ENCODE measurements around the gene CSTPP1. TPM values are rescaled to one million over a fixed set of nuclear protein-coding genes. Genes with fewer than 3 reads are reported as not detected.

The CSTPP1 gene
- total and polyA plus RNA-seq, 2 of the 8 experiments (the other 6 are each of a cell fraction or from before 2014, with no cell fraction given): 24.2 to 28.7 TPM

DNA sequence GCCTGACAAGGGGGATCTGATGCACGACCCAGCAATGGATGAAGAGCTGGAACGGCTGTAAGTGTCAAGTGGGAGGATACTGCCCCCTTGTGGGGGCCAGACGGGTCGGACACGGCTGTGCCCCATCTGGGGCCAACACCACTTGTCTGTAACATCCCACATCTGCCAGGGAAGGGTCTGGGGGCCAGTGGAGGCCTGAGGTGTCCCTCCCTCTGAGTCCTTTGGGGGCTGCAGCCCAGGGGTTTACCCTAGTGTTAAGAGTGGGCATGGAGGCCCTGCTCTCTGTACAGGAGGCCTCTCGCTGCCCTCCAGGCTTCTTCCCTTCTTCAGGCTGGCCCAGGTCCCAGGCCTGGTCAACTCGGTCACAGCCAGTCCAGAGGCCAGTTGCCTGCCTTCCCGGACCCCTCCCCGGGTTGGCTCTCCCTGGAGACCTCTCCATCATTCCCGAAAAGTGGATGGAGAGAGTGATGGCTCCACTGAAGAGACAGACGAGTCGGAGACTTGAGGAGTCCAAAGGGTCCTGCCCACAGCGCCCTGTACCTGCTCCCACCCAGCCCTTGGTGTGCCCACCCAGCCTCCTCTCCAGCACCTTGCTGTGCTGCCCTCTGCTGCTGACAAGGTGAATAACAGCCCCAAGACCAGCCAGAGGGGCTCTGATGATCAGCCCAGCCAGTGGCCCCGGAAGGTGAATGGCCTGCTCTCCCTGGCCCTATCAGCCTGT is 224.7 kb downstream of the CSTPP1 start (continued):
- no peak for TF ChIP-seq MAX (IDR thresholded peaks at IDR 0.05)
